ENCODE data around the gene TNIP2. TPM values are rescaled to one million over a fixed set of nuclear protein-coding genes. Genes with fewer than 3 reads are reported as not detected.

Gene TNIP2
- total RNA-seq, 1 donor: 31.5 TPM

DNA sequence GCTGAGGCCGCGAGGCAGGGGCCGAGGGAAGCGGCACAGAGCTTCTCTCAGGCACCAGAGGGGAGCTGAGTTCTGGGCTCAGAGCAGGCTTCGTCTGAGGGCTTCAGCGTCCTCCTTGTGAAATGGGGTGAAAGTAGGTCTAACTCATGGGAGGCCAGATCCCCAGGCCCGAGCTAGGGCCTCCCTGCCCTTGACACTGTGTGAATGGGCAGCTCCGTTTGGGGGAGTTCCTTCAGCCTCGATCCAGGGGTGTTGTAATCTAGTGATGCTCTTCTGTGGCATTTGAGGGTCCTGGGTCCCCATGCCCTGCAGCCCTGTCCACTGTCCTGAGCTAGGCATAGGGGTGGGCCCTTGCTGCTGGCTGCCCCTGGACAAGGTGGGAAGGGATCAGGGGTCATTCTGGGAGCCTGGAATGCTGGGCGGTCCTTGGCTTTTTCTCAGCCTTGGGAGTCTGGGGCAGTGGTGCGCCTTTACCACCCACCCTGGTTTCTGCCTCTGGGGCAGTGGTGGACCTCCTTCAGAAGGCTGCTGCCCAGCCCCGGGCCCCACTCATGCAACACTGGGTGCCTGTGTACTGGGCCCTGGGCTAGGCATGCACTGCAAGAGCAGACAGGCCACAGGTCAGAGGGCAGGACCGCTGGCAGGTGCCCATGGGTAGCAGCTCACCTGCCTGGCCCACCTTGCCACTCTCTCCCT, 40.9 kb upstream of the TNIP2 start:
- DNase-seq (ENCODE audit: low read depth): no peak
- TF ChIP-seq, protein P1, sequence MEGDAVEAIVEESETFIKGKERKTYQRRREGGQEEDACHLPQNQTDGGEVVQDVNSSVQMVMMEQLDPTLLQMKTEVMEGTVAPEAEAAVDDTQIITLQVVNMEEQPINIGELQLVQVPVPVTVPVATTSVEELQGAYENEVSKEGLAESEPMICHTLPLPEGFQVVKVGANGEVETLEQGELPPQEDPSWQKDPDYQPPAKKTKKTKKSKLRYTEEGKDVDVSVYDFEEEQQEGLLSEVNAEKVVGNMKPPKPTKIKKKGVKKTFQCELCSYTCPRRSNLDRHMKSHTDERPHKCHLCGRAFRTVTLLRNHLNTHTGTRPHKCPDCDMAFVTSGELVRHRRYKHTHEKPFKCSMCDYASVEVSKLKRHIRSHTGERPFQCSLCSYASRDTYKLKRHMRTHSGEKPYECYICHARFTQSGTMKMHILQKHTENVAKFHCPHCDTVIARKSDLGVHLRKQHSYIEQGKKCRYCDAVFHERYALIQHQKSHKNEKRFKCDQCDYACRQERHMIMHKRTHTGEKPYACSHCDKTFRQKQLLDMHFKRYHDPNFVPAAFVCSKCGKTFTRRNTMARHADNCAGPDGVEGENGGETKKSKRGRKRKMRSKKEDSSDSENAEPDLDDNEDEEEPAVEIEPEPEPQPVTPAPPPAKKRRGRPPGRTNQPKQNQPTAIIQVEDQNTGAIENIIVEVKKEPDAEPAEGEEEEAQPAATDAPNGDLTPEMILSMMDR (IDR thresholded peaks at IDR 0.05; ENCODE audit: insufficient read depth, low read length): no peak
- H3K4me3 ChIP-seq (ENCODE audit: low read depth, low read length): peak overlapping the region; percentile 9

DNA sequence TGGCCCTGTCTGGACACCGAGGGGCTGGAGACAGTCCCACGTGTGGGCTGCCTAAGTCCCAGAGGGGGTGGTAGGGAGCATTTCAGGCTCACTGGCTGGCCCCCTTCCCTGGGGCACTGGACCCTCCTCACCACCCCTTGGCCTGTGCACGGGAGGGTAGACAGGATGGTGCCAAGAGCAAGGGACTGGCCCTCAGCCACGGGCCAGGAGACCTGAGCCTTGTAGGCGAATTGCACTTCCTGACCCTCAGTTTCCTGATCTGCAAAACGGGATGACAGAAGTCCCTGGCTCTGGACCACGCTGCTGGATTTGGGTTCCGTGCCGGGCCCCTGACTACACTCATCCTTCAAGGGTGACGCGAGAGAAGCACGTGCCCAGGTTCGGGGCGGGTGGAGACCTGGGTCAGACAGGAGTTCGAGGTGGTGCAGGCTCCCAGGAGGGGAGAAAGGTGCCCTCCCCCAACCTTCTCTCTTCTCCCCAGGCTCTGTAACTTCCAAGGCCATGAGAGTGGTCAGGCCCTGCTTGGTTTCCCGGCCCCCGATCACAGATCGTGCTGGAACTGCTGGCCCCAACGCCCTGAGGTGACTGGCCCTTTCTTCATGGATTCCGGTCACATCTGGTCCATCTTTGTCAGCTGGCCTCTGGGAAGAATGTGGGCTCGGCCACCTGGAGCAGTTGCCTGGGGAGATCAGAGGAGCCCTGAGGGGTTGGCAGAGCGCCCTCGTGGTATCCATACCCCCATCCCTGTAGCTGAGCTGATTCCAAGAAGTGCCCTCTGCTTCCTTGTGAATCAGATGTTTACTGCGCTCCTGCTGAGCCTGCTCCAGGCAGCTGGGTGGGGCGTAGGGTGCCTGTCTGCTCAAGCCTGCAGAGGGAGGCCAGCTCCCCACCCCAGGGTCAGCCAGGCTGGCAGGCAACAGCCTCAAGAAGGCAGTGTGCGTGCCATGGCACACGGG, 40.0 kb upstream of the TNIP2 start:
- peak; percentile 69 for DNase-seq (ENCODE audit: low read depth)
- no peak overlapping the region for H3K4me3 ChIP-seq (ENCODE audit: low read depth, low read length)
- TF ChIP-seq, protein P1 (IDR thresholded peaks at IDR 0.05; ENCODE audit: insufficient read depth, low read length): peak; percentile 2

DNA sequence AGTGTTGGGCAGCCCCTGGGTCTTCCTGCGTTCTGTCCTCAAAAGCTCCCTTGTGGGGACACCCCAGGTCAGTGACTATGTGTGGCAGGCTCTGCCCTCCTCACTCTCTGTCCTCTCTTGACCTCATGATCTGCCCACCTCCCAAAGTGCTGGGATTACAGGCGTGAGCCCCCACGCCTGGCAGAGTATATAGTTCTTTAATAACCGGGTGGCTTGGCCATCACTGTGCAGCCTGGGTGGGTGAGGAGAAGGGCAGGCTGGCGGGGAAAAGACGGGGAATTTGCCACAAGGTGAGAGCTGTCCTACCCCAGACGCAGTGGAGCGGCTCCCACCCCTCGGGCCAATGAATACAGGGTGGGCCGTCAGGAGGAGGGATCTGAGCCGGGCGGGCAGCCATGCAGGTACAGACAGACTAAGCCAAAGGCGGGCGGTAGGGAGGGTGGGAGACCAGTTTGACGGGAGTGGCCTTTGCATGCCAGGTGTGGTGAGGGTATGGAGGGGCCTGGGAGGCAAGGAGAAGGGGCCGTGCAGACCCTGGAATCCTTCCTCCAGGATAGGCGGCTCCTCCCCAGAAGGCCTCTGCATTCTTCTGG, 39.3 kb upstream of the TNIP2 start:
- no peak overlapping the region for H3K4me3 ChIP-seq (ENCODE audit: low read depth, low read length)
- DNase-seq (ENCODE audit: low read depth): no peak
- TF ChIP-seq, protein P1 (IDR thresholded peaks at IDR 0.05; ENCODE audit: insufficient read depth, low read length): no peak

DNA sequence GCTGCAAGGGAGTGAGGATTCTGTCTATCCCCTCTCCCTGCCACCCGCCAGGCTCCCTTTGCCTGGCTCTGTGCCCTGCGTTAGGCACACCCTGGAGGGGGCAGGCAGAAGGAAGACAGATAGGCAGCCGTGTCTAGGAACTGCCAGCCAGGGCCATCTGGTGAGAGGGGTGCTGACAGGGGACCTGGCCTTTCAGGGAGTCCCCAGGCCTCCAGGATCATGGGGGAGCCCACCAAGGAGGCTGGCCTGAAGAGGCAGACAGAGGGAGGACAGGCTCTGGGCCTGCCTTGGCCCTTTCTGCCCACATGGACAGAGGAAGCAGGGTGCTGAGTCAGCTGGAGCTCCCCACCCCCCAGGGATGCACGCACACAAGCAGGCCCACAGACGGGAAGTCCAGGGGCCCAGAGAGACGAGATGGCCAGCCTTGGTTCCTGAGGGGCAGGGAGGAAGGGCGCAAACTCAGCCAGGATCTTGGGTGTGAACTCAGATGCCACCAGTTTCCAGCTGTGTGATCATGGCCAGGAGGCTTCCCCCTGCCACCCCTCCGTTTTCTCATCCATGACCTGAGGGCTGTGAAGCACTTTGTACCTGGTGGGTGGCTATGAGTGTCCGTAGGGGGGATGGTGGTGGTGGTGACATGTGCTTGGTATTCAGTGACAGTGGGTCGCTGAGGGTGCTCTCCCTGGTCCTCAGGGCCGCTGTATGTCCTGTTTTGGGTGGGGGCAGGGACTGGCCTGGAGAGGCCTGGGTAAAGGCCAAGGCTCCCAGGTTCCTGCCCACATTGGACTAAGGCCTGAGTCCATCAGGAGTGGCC, 38.6 kb upstream of the TNIP2 start:
- peak overlapping the region; percentile 72 for H3K4me3 ChIP-seq (ENCODE audit: low read depth, low read length)
- DNase-seq (ENCODE audit: low read depth): peak; percentile 83
- TF ChIP-seq, protein P1 (IDR thresholded peaks at IDR 0.05; ENCODE audit: insufficient read depth, low read length): no peak

DNA sequence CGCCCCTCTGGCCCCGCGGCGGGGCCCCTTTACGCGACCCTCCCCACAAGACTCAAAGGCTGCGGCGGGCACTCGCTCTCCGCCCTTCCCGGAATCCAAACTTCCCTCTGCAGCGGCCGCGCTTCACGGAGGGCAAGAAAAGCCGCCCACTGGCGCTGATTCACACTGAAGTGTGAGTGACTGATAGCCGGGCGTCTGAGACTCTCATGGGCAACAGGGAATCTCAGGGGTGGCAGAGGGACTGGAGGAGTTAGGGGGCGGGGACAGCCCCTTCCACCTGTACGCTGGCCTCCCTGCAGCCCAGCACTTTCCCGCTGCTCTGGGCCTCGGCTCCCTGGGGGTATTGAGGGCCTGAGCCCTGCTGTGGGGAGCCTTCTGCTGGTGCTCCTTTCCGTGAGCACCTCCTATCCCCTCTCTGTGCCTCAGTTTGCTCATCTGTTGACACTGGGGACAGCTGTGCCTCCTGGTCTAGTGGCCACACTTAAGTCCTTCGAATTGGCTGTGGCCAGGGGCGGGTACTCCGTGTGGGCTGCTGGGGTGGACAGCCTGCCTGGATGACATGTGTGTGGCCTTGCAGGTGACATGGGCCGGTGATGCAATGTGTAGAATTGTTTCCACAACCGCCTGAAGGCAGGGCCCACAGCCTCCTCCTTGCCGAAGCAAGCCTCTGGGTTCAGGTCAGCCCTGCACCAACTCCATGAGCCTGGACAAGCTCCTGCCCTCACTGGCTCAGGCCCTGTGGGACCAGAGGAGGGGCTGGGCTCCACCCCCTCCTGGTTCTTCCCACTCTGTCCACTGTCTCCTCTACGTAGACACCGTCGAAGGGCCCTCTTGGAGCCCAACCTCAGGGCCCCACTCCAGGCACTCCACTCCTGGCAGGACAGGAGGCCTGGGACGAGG, 37.7 kb upstream of the TNIP2 start:
- H3K4me3 ChIP-seq (ENCODE audit: low read depth, low read length): peak overlapping the region; percentile 72
- peak; percentile 62 for DNase-seq (ENCODE audit: low read depth)
- TF ChIP-seq, protein P1 (IDR thresholded peaks at IDR 0.05; ENCODE audit: insufficient read depth, low read length): no peak

Measured in fibroblast of the aortic adventitia (primary cell).